Measurements from ENCODE around the gene BCKDK. TPM values are rescaled to one million over a fixed set of nuclear protein-coding genes. Genes with fewer than 3 reads are reported as not detected.

Gene BCKDK
- total and polyA plus RNA-seq, 2 of the 8 experiments (the other 6 are each of a cell fraction or from before 2014, with no cell fraction given) = 49.6 to 77.1 TPM

DNA sequence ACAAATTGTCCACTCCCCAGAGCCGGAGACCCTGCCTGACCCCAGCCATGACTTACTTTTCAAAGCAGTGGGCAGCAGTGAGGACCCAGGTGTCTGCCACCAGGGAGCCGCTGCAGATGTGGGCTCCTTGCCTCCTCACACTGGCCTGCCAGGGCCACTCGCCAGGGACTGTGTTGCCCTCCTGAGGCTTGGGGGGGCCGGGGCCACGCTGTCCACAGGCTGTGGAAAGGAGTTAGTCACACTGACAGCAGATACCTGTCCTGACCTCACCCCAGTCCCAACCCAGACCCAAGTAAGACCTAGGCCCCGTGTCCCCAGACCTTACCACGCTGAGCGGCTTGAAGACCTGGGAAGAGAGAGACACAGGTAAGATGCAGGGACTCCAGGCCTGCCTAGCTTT, 20.7 kb upstream of the BCKDK start:
- Histone ChIP-seq H3K23ac (ENCODE audit: insufficient read length) (no peak overlapping the region), H3K14ac (ENCODE audit: insufficient read length) (no peak overlapping the region), H4K91ac (replicated peaks; ENCODE audit: insufficient read length, low read length) (no peak overlapping the region), H3K56ac (replicated peaks; ENCODE audit: insufficient read length, low read depth, low read length) (no peak overlapping the region), H4K20me1 (replicated peaks in 1 of 2; ENCODE audit: control insufficient read depth in 1 of 2, insufficient read depth in 2 of 2, low read length in 2 of 2) (peaks cover 8 to 22% of the 10 kb centered on the region in 2 experiments), H4K8ac (ENCODE audit: extremely low read depth, insufficient read depth, low read length) (no peak overlapping the region), H2AK5ac (ENCODE audit: low read depth, low read length) (no peak overlapping the region), H3K27me3 (replicated peaks in 1 of 4; ENCODE audit: control insufficient read depth in 3 of 4, extremely low read depth in 1 of 4, insufficient read depth in 3 of 4, low read length in 3 of 4) (no peaks in the 10 kb centered on the region), H2BK12ac (ENCODE audit: low read depth, low read length) (no peak overlapping the region), H2BK5ac (ENCODE audit: low read depth, low read length) (no peak overlapping the region), H3K4me2 (ENCODE audit: insufficient read depth in 1 of 2, low read depth in 2 of 2, low read length in 2 of 2) (no peak overlapping the region), H3K9ac (replicated peaks in 1 of 4; ENCODE audit: extremely low read depth in 1 of 4, low read depth in 3 of 4, low read length in 3 of 4) (no peak overlapping the region), H3K36me3 (ENCODE audit: control insufficient read depth in 2 of 4, insufficient read depth in 4 of 4, low read length in 3 of 4) (peaks cover 0 to 18% (median 6%) of the 10 kb centered on the region in 4 experiments; a peak in 5 of 8 replicates), H3K9me3 (ENCODE audit: insufficient read depth in 2 of 2, low read depth in 1 of 2, low read length in 1 of 2) (no peaks in the 10 kb centered on the region), H2BK20ac (ENCODE audit: low read length) (no peak overlapping the region), H3K18ac (ENCODE audit: extremely low read depth, low read length) (no peak overlapping the region), H3K23me2 (ENCODE audit: low read depth, low read length) (no peaks in the 10 kb centered on the region), H3K4me3 (ENCODE audit: extremely low read depth in 1 of 4, insufficient read depth in 2 of 4, low read depth in 3 of 4, low read length in 4 of 4) (no peak overlapping the region), H2BK15ac (ENCODE audit: low read length) (no peak overlapping the region), H3K79me1 (ENCODE audit: low read depth, low read length) (peaks cover 9% of the 10 kb centered on the region), H3K4me1 (replicated peaks in 1 of 4; ENCODE audit: control insufficient read depth in 3 of 4, insufficient read depth in 4 of 4, low read length in 3 of 4) (no peaks in the 10 kb centered on the region), H4K5ac (ENCODE audit: insufficient read length, low read depth, low read length) (no peak overlapping the region), H3K27ac (ENCODE audit: low read depth, low read length) (no peak overlapping the region), H3K79me2 (ENCODE audit: control insufficient read depth in 1 of 2, insufficient read depth in 2 of 2, low read length in 2 of 2) (peaks cover 0 to 2% of the 10 kb centered on the region in 2 experiments; a peak in 1 of 4 replicates), H2AFZ (ENCODE audit: low read length) (no peak overlapping the region), H2BK120ac (replicated peaks; ENCODE audit: low read depth, low read length) (no peak overlapping the region), H3K4ac (replicated peaks; ENCODE audit: insufficient read length, low read depth, low read length) (no peak overlapping the region)
- CTCF ChIA-PET (ENCODE audit: partially characterized antibody) = interaction anchor here (1.2 to 3.0 kb wide), 2 partner anchors 8 to 73 kb away, joined by 3 to 14 read pairs; no protein-coding TSS in a partner anchor
- POLR2A ChIA-PET (ENCODE audit: partially characterized antibody) = interaction anchor here (1.1 to 1.9 kb wide), 4 partner anchors 10 to 97 kb away, joined by 3 to 6 read pairs (median 4); no protein-coding TSS in a partner anchor
- TF ChIP-seq GTF2F1 (IDR thresholded peaks at IDR 0.05; ENCODE audit: borderline replicate concordance, low read depth, low read length) (no peak), SIRT6 (IDR thresholded peaks at IDR 0.05; ENCODE audit: low read length) (no peak), BACH1 (IDR thresholded peaks at IDR 0.05; ENCODE audit: low read length) (no peak), CHD1 (IDR thresholded peaks at IDR 0.05; ENCODE audit: low read depth, low read length) (no peak), EGR1 (IDR thresholded peaks at IDR 0.05; ENCODE audit: borderline replicate concordance, low read depth, low read length) (no peak), PHF8 (conservative IDR thresholded peaks at IDR 0.05; ENCODE audit: low read depth, low read length) (no peak), GABPA (IDR thresholded peaks at IDR 0.05; ENCODE audit: borderline replicate concordance, insufficient read depth, low read length) (no peak), JUND (IDR thresholded peaks at IDR 0.05; ENCODE audit: low read length) (no peak), RBBP5 (IDR thresholded peaks at IDR 0.05; ENCODE audit: borderline replicate concordance, low read depth, low read length) (no peak)
- TF ChIP-seq, protein P1, sequence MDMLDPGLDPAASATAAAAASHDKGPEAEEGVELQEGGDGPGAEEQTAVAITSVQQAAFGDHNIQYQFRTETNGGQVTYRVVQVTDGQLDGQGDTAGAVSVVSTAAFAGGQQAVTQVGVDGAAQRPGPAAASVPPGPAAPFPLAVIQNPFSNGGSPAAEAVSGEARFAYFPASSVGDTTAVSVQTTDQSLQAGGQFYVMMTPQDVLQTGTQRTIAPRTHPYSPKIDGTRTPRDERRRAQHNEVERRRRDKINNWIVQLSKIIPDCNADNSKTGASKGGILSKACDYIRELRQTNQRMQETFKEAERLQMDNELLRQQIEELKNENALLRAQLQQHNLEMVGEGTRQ (IDR thresholded peaks at IDR 0.05; ENCODE audit: low read length) = no peak
- WGBS, 2 experiments (ENCODE audit: extremely low coverage in 1 of 2, insufficient coverage in 1 of 2, insufficient read length in 1 of 2, insufficient replicate concordance in 2 of 2, low coverage in 1 of 2, low lambda C conversion rate in 2 of 2, missing lambda C conversion rate in 1 of 2) = 88% methylated on average over 8 of the region's 8 CpGs; no CpG with 5 or more reads in 1 of the 2 experiments
- DNase-seq (ENCODE audit: low read depth in 1 of 2, low spot score in 2 of 2) (no peak), FAIRE-seq (no peak)
